Femur (tissue), 1 donor: ENCODE results near the gene POLE.
"Not testable (repeated sequence)": the region's sequence is repeated elsewhere in the genome, so short reads cannot be mapped to it uniquely, and the experiment has no call there.

ENCODE experiments used
- DNase-seq: peaks from one replicate; pipeline ENCODE4 v3.0.0-alpha.2; 2017

Gene POLE

GRCh38 chr12:132610866-132611602 is 76.1 kb downstream of the POLE start:
- no peak for DNase-seq

DNA sequence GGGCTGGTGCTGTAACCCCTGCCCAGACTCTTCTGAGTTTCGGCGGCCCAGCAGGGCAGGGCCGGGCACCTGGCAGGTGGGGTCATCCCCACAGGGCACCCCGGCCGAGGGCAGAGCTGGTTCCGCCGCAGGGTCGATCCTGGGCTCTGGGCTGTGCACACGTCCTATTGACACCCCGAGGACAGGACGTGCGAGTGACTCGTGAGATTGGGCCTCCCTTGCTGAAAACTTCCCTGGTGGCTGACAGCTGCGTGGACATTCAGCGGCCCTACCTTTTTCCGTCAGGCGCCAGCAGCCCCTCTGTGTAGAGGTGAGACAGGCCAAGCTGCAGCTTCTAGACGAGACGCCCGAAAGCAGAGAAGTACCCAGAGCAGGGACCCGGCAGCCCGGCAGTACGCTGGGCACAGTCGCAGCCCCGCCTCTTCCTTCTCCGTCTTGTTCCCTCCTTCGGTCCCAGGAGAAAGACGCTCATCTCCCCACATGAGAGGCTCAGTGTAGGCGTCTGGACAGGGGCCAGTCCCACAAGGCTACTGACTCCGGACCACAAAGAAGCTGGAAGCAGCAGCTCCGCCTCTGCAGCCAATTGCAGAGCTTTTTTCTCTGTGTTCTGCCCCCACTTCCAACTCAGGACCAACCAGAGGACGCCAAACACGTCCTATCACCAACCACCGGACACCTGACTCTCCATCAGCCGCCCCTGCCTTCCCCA is 76.9 kb downstream of the POLE start, which contains the start of gene LRCOL1:
Gene LRCOL1 (minus strand): TSS at position 532 of the 709 bp plus-strand sequence. CDS start 4,331 bp downstream, outside the sequence.
- peak; percentile 83 for DNase-seq

GRCh38 chr12:132608231-132609171 is 78.6 kb downstream of the POLE start:
- DNase-seq, result no peak

DNA sequence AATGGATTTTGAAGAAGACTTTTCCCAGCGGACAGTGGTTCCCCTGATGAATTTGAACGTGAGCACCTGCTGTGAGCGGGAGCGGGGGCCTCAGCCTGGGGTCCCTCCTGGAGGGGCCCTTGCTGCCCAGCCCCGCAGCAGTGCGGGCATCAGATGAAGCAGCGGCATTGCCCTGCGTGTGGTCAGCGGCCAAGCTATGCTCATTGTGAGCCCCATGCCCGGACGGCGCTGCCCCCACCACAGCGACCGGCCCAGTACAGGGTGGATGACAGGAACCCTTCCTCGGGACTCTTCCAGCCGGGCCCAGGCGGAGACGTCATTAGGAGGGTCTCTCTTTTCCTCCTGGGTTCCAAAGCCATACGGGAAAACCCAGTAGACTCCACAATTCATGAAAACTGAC is 80.2 kb downstream of the POLE start:
- DNase-seq, result no peak

GRCh38 chr12:132606466-132606865 is 80.7 kb downstream of the POLE start:
- DNase-seq, result no peak

GRCh38 chr12:132605892-132606291 is 81.2 kb downstream of the POLE start:
- no peak for DNase-seq

- DNase-seq, result no peak
Observed at GRCh38 chr12:132604668-132605441, 82.3 kb downstream of the POLE start.

- peak; percentile 64 for DNase-seq
Observed at GRCh38 chr12:132604151-132604618, 83.0 kb downstream of the POLE start.

GRCh38 chr12:132603240-132604150 is 83.6 kb downstream of the POLE start:
- peak; percentile 43 for DNase-seq

GRCh38 chr12:132602572-132603239 is 84.4 kb downstream of the POLE start:
- DNase-seq, result peak; percentile 74

GRCh38 chr12:132601171-132601883 is 85.8 kb downstream of the POLE start:
- no peak for DNase-seq

DNA sequence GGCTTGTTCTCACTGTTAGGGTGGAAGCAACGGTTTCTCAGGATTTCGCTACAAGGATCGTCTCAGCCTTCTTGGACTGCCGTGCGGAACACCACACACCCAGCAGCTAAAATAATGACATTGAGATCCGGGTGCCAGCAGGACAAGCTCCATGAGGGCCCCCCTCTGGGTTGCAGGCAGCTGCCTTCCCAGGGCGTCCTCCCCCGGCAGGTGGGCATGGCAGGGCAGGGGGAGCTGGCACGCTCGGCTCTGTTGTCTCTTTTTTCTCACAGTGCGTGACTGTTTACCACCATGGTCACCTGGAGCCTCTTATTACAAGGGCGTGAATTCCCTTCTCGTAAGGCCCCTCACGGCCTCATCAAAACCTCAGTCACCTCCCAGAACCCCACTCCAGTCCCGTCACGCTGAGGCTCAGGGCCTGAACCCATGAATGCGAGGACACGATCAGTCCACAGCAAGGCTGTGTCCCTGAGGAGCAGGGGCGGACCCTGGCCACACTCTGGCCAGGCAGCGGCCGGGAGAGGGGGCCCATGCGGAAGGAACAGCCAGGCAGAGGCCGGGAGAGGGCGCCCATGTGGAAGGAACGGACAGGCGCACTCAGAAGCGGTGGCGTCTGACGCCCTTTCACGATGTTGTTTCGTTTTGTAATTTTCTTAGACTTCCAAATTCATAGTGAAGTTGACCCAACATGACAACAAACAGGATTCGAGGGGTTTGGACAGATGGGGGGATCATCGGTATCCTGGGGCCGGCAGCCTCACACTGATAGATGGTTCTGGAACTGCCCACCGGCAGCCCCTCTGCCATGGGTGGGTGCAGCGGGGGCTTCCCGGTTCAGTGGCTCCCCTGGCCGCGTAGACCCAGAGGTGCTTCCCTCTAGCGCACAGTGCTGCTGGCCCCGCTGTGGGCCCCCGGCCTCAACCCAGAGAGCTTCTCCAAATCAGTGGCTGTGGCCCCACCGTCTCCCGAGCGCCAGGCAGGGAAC is 86.8 kb downstream of the POLE start:
- DNase-seq, result peak; percentile 85

DNA sequence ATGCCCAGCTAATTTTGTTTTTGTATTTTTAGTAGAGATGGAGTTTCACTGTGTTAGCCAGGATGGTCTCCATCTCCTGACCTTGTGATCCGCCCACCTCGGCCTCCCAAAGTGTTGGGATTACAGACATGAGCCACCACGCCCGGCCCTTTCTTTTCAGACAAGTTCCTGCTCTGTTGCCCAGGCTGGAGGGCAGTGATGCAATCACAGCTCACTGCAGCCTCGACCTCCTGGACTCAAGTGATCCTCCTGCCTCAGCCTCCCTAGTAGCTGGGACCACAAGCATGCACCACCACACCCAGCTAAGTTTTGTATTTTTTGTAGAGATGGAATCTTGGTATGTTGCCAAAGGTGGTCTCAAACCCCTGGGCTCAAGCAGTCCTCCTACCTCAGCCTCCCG is 87.6 kb downstream of the POLE start:
- DNase-seq, result not testable (repeated sequence)

DNA sequence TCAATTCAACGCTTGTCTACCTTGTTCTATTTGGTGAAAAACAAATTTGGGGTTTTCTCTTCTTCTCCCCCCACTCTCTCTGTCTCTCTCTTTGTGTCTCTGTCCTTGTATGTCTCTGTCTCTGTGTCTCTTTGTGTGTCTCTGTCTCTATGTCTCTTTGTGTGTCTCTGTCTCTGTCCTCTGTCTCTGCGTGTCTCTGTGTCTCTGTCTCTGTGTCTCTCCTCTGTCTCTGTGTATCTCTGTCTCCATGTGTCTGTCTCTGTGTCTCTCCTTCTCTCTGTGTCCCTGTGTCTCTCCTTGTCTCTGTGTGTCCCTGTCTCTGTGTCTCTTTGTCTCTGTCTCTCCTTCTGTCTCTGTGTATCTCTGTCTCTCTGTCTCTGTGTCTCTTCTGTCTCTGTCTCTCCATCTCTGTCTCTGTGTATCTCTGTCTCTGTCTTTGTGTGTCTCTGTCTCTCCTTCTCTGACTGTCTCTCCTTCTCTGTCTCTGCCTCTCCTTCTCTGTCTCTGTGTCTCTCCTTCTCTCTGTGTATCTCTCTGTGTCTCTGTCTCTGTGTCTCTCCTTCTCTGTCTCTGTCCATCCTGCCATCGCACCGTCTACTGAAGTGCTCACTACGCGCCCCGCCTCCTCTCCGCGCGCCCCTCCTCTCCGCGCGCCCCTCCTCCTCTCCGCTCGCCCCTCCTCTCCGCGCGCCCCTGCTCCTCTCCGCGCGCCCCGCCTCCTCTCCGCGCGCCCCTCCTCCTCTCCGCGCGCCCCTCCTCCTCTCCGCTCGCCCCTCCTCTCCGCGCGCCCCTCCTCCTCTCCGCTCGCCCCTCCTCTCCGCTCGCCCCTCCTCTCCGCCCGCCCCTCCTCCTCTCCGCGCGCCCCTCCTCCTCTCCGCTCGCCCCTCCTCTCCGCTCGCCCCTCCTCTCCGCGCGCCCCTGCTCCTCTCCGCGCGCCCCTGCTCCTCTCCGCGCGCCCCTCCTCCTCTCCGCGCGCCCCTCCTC is 89.5 kb downstream of the POLE start:
- DNase-seq, result peak; percentile 77

DNA sequence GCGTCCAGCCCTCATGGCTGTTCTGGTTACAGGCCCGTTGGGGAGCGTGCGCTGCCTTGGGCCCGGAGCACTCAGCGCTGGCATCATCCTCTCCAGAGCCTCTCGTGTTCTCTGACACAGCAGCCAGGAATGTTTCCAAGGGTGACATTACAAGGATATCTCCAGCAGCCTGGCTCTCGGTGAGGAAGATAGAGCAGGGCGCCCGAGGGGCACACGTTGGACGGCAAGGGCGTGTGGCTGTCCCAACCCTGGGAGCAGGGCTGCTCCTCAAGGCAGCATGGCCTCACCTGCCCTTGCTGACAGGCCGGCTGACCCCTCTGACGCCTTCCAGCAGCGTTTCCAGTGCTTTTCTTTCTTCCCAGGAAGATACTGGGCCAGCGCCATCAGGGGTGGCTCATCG is 91.1 kb downstream of the POLE start:
- no peak for DNase-seq

DNA sequence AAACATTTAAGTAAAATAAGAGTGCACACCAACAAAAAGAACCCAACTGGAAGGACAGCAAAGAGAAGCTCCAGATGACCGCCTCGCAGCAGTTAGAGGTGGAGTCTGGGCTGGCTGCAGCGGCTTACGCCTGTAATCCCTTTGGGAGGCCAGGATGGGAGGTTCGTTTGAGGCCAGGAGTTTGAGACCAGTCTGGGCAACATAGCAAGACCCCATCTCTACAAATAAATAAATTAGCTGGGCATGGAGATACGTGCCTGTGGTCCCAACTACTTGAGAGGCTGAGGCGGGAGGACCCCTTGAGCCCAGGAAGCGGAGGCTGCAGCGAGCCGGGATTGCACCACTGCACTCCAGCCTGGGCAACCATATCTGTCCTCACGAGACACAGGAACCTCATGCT is 92.0 kb downstream of the POLE start:
- no peak for DNase-seq

DNA sequence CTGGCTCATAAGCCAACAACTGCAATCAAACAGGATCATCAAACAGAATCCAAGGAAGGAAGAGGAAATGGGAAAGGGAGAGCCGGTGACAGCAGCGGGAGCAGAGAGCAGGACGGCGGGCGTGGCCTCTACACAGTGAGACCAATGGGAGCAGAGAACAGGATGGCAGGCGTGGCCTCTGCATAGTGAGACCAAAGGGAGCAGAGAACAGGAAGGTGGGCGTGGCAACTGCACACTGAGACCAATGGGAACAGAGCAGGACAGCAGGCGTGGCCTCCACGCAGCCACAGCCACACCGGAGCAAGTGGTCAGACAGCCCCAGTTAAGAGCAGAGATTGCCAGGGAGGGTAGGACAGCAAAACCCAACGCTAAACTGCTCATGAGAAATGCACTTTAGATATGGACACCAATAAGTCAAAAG is 93.2 kb downstream of the POLE start:
- peak; percentile 95 for DNase-seq
